GM12801 (cell line): ENCODE results near the gene C12orf57.

ENCODE experiments used
- CTCF ChIP-seq: IDR thresholded peaks from one replicate; pipeline ENCODE4 v1.5.1; 2011; ENCODE audit warnings: control low read depth; ENCODE audit not compliant: insufficient read length; ENCODE audit errors: extremely low read depth

Gene C12orf57

GRCh38 chr12:6904280-6905276 is 39.2 kb upstream of the C12orf57 start, which contains the start of gene LRRC23:
Gene LRRC23, plus strand, starts transcription at chr12:6904822. Its CDS starts 812 bp downstream, at chr12:6905634.
- TF ChIP-seq CTCF = no peak

DNA sequence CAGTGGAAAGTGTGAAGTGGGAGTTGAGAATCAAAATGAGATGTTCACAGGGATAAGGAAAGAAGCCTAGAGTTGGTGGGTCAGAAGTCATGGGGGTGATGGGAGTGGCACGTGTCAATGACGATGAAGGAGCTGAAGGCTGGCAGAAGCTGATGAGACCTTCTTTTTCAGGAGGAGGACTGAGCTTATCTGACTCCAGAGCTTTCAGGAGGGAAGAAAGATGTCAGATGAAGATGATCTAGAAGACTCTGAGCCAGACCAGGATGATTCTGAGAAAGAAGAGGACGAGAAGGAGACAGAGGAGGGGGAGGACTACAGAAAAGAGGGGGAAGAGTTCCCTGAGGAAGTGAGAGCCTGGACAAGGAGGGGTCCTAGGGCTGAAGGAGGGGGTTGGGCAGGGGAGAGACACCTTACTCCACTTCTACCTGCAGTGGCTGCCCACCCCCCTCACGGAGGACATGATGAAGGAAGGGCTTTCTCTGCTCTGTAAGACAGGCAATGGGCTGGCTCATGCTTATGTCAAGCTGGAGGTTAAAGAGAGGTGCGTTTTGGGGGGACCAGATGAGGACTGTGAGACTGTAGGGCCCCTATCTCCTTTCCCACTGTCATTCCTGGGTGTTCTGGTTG is 38.3 kb upstream of the C12orf57 start:
- TF ChIP-seq CTCF = no peak

DNA sequence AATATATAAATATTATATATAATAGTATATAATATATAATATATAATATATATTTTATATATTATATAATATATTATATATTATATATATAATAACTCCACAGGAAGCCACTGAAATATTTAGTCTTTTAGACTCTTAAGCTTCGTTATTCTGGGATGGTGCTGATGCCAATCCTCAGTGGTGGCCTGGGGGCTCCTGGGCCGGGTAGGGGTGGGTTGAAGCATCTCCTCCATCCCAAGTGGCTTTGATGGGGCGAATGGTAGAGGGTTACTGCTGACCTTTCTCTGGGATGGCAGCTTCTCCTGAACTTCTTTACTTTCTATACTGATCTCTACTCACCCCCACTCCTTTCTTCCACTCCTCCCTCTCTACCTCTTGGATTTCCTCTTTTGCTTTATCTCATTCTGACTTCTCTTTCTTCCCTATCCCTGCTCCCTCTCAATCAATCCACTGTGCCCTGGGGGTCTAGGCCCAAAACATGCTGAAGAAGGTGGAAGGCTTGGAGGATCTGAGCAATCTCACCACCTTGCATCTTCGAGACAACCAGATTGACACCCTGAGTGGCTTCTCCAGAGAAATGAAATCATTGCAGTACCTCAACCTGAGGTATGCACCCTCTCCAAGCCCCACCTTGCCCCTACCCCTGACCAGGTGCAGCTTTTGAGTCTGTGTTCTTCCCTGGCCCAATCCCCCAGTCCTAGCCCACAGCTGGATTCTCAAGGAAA is 34.2 kb upstream of the C12orf57 start:
- TF ChIP-seq CTCF = no peak

DNA sequence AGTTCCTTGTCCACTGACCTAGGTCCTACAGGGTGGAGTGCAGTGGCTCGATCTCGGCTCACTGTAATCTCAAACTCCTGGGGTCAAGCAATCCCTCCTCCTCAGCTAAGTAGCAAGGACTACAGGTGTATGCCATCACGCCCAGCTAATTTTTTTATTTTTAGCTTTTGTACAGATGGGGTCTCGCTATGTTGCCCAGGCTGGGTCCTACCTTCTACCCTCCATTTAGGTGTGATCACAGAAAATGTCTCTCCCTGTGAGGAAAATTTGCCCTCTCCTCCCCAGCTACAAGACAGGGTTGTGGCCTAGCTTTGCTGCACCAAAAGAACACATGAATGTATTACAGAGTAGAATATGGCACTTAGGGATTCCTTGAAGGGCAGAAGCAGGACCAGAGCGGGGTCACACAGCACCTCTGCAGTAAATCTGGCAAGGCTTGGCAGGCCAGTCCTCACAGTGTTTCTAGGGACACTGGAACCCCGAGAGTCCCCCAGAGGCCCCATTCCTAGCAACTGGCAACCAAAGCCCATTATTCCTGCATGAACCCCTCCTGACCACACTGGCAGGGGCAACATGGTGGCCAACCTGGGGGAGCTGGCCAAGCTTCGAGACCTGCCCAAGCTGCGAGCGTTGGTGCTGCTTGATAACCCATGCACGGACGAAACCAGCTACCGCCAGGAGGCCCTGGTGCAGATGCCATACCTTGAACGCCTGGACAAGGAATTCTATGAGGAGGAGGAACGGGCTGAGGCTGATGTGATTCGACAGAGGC is 31.5 kb upstream of the C12orf57 start:
- no peak for TF ChIP-seq CTCF

DNA sequence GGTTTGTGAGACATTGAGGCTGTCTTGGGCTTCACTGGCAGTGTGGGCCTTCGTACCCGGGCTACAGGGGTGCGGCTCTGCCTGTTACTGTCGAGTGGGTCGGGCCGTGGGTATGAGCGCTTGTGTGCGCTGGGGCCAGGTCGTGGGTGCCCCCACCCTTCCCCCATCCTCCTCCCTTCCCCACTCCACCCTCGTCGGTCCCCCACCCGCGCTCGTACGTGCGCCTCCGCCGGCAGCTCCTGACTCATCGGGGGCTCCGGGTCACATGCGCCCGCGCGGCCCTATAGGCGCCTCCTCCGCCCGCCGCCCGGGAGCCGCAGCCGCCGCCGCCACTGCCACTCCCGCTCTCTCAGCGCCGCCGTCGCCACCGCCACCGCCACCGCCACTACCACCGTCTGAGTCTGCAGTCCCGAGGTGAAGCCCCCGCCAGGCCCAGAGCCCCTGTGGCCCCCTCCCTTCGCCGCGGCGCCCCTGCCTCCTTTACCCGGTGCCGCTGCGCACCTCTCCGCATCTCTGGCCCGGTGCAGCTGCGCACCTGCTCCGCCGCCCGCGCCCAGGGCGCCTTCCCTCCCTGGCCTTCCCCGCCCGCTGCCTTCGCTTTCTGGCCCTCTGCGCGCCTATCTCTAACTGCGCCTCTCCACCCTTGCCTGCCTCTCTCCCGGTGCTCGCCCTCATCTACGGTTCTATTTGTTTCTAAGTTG is 29.4 kb upstream of the C12orf57 start, which contains the start of gene ENO2:
ENO2 (plus strand) TSS at position 335 of the 701 bp plus-strand sequence. CDS start 1,253 bp downstream, outside the sequence.
- TF ChIP-seq CTCF = no peak

DNA sequence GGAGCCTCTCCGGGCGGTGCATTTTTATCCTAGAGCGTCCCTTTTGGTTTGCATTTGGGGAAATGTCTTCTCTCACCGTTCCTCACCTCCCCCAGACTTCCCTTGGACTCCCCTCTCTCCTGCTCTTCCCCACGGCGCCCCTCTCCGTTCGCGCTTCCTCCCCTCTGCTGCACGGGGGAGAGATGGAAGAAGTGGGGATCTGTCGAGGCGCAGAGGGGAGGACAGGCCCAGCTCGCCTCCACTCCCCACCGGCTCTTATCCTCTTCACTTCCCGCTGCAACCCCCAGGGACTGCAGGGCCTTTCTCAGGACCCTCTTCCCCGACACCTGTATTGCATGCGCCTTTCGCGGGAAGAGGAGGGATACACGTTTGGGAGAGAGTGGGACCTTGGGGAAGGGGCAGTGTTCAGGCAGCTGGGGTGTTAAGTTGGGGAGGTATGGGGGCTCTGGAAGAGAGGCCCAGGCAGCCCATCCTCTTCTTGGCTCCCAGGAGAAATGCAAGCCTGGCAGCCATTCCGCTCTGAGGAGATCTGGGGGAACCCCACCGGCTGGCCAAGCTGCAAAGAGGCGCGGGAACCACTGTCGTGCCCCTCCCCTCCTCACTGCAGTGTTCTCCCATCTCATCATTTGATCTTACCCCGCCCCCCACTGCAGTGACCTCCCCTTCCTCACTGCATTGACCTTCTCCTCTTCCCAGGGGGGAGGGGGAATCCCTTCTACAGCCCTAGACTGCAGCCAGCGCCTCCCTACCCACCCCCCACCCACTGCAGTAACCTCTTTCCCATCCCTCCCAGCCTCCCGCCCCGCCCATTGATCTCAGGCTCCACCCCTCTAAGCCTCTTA is 28.7 kb upstream of the C12orf57 start:
- no peak for TF ChIP-seq CTCF
